HepG2 (cell line): ENCODE data around the gene CLDN20. TPM values are rescaled to one million over a fixed set of nuclear protein-coding genes. Genes with fewer than 3 reads are reported as not detected.
A peak's percentile ranks its signal among the peaks of the same experiment; 100 is the strongest.

ENCODE experiments used
- AKAP8 ChIP-seq: sonication (generic); formaldehyde crosslinking; IDR thresholded peaks from 2 replicates; pipeline ENCODE4 v1.5.1; 2020; ENCODE audit warnings: mild to moderate bottlenecking, missing genetic modification reagents
- CBFB ChIP-seq: sonication (generic); formaldehyde crosslinking; IDR thresholded peaks from 2 replicates; pipeline ENCODE4 v1.4.0; 2020; ENCODE audit warnings: missing genetic modification reagents
- DMAP1 ChIP-seq: IDR thresholded peaks from 2 replicates; pipeline ENCODE4 v1.6.1; 2016
- ELF1 ChIP-seq: sonication (generic); formaldehyde crosslinking; IDR thresholded peaks from 2 replicates; pipeline ENCODE4 v1.4.0; 2020; ENCODE audit warnings: missing genetic modification reagents
- HES4 ChIP-seq: sonication (generic); formaldehyde crosslinking; IDR thresholded peaks from 2 replicates; pipeline ENCODE4 v1.9.0; 2021; ENCODE audit warnings: mild to moderate bottlenecking, missing genetic modification reagents, borderline replicate concordance
- HIVEP1 ChIP-seq: sonication (generic); formaldehyde crosslinking; IDR thresholded peaks from 2 replicates; pipeline ENCODE4 v1.4.0; 2020; ENCODE audit warnings: mild to moderate bottlenecking, missing genetic modification reagents
- KDM4B ChIP-seq: sonication (generic); formaldehyde crosslinking; IDR thresholded peaks from 2 replicates; pipeline ENCODE4 v1.4.0; 2020; ENCODE audit warnings: missing genetic modification reagents
- MAZ ChIP-seq, 2 experiments: sonication (generic) in 1 of 2; formaldehyde crosslinking in 1 of 2; IDR thresholded peaks; 2 replicates each; pipeline versions ENCODE4 v1.5.0 to v1.6.1; 2012 to 2020; ENCODE audit warnings: low read depth in 2 of 2, mild to moderate bottlenecking in 2 of 2, borderline replicate concordance in 1 of 2, improper control_type of control experiment in 1 of 2, low read length in 1 of 2, missing genetic modification reagents in 1 of 2, moderate library complexity in 1 of 2
- ONECUT2 ChIP-seq: sonication (generic); formaldehyde crosslinking; IDR thresholded peaks from 2 replicates; pipeline ENCODE4 v1.4.0; 2020; ENCODE audit warnings: missing genetic modification reagents
- PHF21A ChIP-seq: sonication (generic); formaldehyde crosslinking; IDR thresholded peaks from 2 replicates; pipeline ENCODE4 v1.5.0; 2020; ENCODE audit warnings: mild to moderate bottlenecking, missing genetic modification reagents
- POGZ ChIP-seq: sonication (generic); formaldehyde crosslinking; IDR thresholded peaks from 2 replicates; pipeline ENCODE4 v1.4.0; 2020; ENCODE audit warnings: mild to moderate bottlenecking, missing genetic modification reagents
- TBP ChIP-seq: sonication (generic); formaldehyde crosslinking; IDR thresholded peaks from 2 replicates; pipeline ENCODE4 v1.5.0; 2020; ENCODE audit warnings: missing genetic modification reagents
- TGIF2 ChIP-seq: IDR thresholded peaks from 2 replicates; pipeline ENCODE4 v1.6.1; 2016; ENCODE audit warnings: control low read depth, missing compliant biosample characterization
- TRIM24 ChIP-seq: sonication (generic); formaldehyde crosslinking; IDR thresholded peaks from 2 replicates; pipeline ENCODE4 v1.8.0; 2022; ENCODE audit warnings: mild to moderate bottlenecking, missing genetic modification reagents
- ZFP36L1 ChIP-seq: sonication (generic); formaldehyde crosslinking; IDR thresholded peaks from 2 replicates; pipeline ENCODE4 v1.8.0; 2022; ENCODE audit warnings: mild to moderate bottlenecking, missing genetic modification reagents, moderate library complexity
- ZNF143 ChIP-seq: sonication (generic); formaldehyde crosslinking; IDR thresholded peaks from 2 replicates; pipeline ENCODE4 v1.4.0; 2020; ENCODE audit warnings: missing genetic modification reagents
- ZNF230 ChIP-seq: sonication (generic); formaldehyde crosslinking; IDR thresholded peaks from 2 replicates; pipeline ENCODE4 v1.4.0; 2020; ENCODE audit warnings: mild to moderate bottlenecking, missing genetic modification reagents
- ZNF256 ChIP-seq: sonication (generic); formaldehyde crosslinking; conservative IDR thresholded peaks from 2 replicates; pipeline ENCODE4 v1.4.0; 2020; ENCODE audit warnings: missing genetic modification reagents
- ZNF354B ChIP-seq: sonication (generic); formaldehyde crosslinking; IDR thresholded peaks from 2 replicates; pipeline ENCODE4 v1.8.0; 2022; ENCODE audit warnings: mild to moderate bottlenecking, missing genetic modification reagents
- ZNF484 ChIP-seq: sonication (generic); formaldehyde crosslinking; IDR thresholded peaks from 2 replicates; pipeline ENCODE4 v1.5.1; 2020; ENCODE audit warnings: mild to moderate bottlenecking, low read depth, missing genetic modification reagents, borderline replicate concordance
- ZNF562 ChIP-seq: sonication (generic); formaldehyde crosslinking; IDR thresholded peaks from 2 replicates; pipeline ENCODE4 v1.8.0; 2022; ENCODE audit warnings: missing genetic modification reagents, borderline replicate concordance
- ZNF670 ChIP-seq: sonication (generic); formaldehyde crosslinking; IDR thresholded peaks from 2 replicates; pipeline ENCODE4 v1.8.0; 2022; ENCODE audit warnings: mild to moderate bottlenecking, missing genetic modification reagents, borderline replicate concordance
- ZNF746 ChIP-seq: sonication (generic); formaldehyde crosslinking; IDR thresholded peaks from 2 replicates; pipeline ENCODE4 v1.8.0; 2022; ENCODE audit warnings: mild to moderate bottlenecking, missing genetic modification reagents
- ZSCAN21 ChIP-seq: sonication (generic); formaldehyde crosslinking; IDR thresholded peaks from 2 replicates; pipeline ENCODE4 v1.8.0; 2022; ENCODE audit warnings: mild to moderate bottlenecking, missing genetic modification reagents, moderate library complexity, borderline replicate concordance
- polyA plus RNA-seq, 8 experiments: library from polyadenylated mRNA; depleted of rRNA in 3 of 8; stranded (reverse) in 7 of 8; unstranded in 1 of 8; fragments of >200 nt; fragmentation: Illumina TruSeq in 4 of 8; extraction: Trizol in 4 of 8; gene quantifications; 2 replicates each; pipeline versions ENCODE4 v1.2.1 to v1.2.3, GENCODE V29; 2011 to 2016; ENCODE audit warnings: low read depth in 4 of 8, missing spikeins in 1 of 8, mixed read lengths in 1 of 8; ENCODE audit not compliant: insufficient read depth in 1 of 8
- total RNA-seq, 5 experiments: library from RNA; depleted of rRNA; stranded (reverse); fragments of >200 nt; fragmentation: Illumina TruSeq; extraction: Trizol; gene quantifications; 2 replicates each; pipeline ENCODE4 v1.2.3, GENCODE V29; 2016; ENCODE audit warnings: low read depth in 1 of 5
- TF ChIP-seq, protein P1 (sequence below): sonication (generic); formaldehyde crosslinking; IDR thresholded peaks from 2 replicates; pipeline ENCODE4 v1.4.0; 2020; ENCODE audit warnings: missing genetic modification reagents, borderline replicate concordance
- TF ChIP-seq, protein P2 (sequence below): sonication (generic); formaldehyde crosslinking; IDR thresholded peaks from 2 replicates; pipeline ENCODE4 v1.5.1; 2020; ENCODE audit warnings: missing genetic modification reagents, mild to moderate bottlenecking, borderline replicate concordance
- TF ChIP-seq, protein P3 (sequence below): sonication (generic); formaldehyde crosslinking; IDR thresholded peaks from 2 replicates; pipeline ENCODE4 v1.5.0; 2020; ENCODE audit warnings: mild to moderate bottlenecking, missing genetic modification reagents, moderate library complexity

The CLDN20 gene
- total and polyA plus RNA-seq, 2 of the 13 experiments (the other 11 are each of a cell fraction or from before 2014, with no cell fraction given) = not detected

DNA sequence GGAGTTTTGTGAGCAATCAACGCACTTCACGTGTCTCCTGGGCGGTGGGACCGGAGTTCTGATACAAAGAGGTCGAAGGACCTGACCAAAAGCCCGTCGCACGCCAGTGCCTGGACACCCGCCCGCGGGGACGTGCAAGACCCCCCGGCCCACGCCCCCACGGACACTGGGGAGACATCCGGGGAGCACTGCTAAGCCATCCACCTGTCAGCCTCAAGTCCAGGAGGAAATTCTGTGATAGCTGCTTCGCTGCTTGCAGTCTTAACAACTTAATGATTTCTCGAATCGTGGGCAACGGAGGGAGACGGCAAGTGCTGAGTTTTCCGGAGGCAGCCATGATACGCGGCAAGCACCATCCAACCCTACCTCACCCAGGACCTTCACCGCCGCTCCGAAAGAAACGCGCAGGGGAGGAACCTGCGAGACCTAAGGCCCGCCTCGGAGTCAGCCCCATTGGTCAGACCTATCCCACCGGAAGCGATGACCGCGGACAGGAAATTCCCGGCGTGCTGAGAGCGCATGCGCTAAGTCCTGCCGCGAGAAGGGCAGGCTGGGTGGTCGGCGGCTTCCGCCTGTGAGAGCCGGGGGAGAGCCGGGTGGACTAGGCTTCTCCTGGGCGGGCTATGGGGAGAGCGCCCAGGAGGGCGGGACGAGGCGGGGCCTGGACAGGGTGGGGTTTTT is 50.4 kb downstream of the CLDN20 start, which contains the start of gene TFB1M (continued):
- TF ChIP-seq, protein P1, sequence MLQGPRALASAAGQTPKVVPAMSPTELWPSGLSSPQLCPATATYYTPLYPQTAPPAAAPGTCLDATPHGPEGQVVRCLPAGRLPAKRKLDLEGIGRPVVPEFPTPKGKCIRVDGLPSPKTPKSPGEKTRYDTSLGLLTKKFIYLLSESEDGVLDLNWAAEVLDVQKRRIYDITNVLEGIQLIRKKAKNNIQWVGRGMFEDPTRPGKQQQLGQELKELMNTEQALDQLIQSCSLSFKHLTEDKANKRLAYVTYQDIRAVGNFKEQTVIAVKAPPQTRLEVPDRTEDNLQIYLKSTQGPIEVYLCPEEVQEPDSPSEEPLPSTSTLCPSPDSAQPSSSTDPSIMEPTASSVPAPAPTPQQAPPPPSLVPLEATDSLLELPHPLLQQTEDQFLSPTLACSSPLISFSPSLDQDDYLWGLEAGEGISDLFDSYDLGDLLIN (CRISPR knock-in tag) = no peak; the same call in 1 of the 2 replicates
- TF ChIP-seq ZNF354B (CRISPR knock-in tag) = no peak
- peak; percentile 94; the same call in 1 of the 2 replicates for TF ChIP-seq MAZ (IDR thresholded peaks at IDR 0.05; ENCODE audit: borderline replicate concordance, low read depth, low read length)
- TF ChIP-seq MAZ (CRISPR knock-in tag; IDR thresholded peaks at IDR 0.05; ENCODE audit: low read depth) = peak; percentile 40; the same call in 1 of the 2 replicates
- TF ChIP-seq ELF1 (CRISPR knock-in tag) = peak; percentile 95
- TF ChIP-seq, protein P2, sequence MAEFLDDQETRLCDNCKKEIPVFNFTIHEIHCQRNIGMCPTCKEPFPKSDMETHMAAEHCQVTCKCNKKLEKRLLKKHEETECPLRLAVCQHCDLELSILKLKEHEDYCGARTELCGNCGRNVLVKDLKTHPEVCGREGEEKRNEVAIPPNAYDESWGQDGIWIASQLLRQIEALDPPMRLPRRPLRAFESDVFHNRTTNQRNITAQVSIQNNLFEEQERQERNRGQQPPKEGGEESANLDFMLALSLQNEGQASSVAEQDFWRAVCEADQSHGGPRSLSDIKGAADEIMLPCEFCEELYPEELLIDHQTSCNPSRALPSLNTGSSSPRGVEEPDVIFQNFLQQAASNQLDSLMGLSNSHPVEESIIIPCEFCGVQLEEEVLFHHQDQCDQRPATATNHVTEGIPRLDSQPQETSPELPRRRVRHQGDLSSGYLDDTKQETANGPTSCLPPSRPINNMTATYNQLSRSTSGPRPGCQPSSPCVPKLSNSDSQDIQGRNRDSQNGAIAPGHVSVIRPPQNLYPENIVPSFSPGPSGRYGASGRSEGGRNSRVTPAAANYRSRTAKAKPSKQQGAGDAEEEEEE = no peak
- TF ChIP-seq TGIF2 = peak; percentile 49; the same call in 1 of the 2 replicates
- TF ChIP-seq ZNF256 (CRISPR knock-in tag) = peak; percentile 78
- 0 out of 2 replicates have a peak, but pooled peaks have one; percentile 8 for TF ChIP-seq PHF21A (CRISPR knock-in tag)
- TF ChIP-seq DMAP1 (CRISPR knock-in tag) = peak; percentile 49
- TF ChIP-seq ZSCAN21 (CRISPR knock-in tag) = peak; percentile 24; the same call in 1 of the 2 replicates
- TF ChIP-seq ZNF143 = peak; percentile 82
- TF ChIP-seq HES4 (CRISPR knock-in tag) = peak; percentile 94; the same call in 1 of the 2 replicates
- no peak; the same call in 1 of the 2 replicates for TF ChIP-seq ZNF746 (CRISPR knock-in tag)
- TF ChIP-seq, protein P3, sequence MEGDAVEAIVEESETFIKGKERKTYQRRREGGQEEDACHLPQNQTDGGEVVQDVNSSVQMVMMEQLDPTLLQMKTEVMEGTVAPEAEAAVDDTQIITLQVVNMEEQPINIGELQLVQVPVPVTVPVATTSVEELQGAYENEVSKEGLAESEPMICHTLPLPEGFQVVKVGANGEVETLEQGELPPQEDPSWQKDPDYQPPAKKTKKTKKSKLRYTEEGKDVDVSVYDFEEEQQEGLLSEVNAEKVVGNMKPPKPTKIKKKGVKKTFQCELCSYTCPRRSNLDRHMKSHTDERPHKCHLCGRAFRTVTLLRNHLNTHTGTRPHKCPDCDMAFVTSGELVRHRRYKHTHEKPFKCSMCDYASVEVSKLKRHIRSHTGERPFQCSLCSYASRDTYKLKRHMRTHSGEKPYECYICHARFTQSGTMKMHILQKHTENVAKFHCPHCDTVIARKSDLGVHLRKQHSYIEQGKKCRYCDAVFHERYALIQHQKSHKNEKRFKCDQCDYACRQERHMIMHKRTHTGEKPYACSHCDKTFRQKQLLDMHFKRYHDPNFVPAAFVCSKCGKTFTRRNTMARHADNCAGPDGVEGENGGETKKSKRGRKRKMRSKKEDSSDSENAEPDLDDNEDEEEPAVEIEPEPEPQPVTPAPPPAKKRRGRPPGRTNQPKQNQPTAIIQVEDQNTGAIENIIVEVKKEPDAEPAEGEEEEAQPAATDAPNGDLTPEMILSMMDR (CRISPR knock-in tag) = no peak; the same call in 1 of the 2 replicates
- TF ChIP-seq ONECUT2 (CRISPR knock-in tag) = no peak; the same call in 1 of the 2 replicates
- no peak; the same call in 1 of the 2 replicates for TF ChIP-seq POGZ
- TF ChIP-seq TRIM24 = no peak
- peak; percentile 78; the same call in 1 of the 2 replicates for TF ChIP-seq CBFB (CRISPR knock-in tag)
- no peak for TF ChIP-seq ZNF562 (CRISPR knock-in tag)
- TF ChIP-seq KDM4B (CRISPR knock-in tag) = no peak
- TF ChIP-seq HIVEP1 (CRISPR knock-in tag) = peak; percentile 63
- TF ChIP-seq AKAP8 (CRISPR knock-in tag) = no peak
- TF ChIP-seq ZNF230 = no peak; the same call in 1 of the 2 replicates
- peak; percentile 8; the same call in 1 of the 2 replicates for TF ChIP-seq ZFP36L1 (CRISPR knock-in tag)
- no peak; the same call in 1 of the 2 replicates for TF ChIP-seq TBP (CRISPR knock-in tag)
- peak; percentile 61; the same call in 1 of the 2 replicates for TF ChIP-seq ZNF670 (CRISPR knock-in tag)
- TF ChIP-seq ZNF484 (CRISPR knock-in tag) = 0 out of 2 replicates have a peak, but pooled peaks have one; percentile 46
